ENCODE results near the gene SND1. TPM values are rescaled to one million over a fixed set of nuclear protein-coding genes. Genes with fewer than 3 reads are reported as not detected.

SND1 gene
- polyA plus RNA-seq, 5 donors, result 117 to 170 (median 151) TPM

- DNase-seq, result no peak
These were observed 211.1 kb downstream of the SND1 start for GRCh38 chr7:127863082-127863481.

GRCh38 chr7:127865466-127865865 is 213.5 kb downstream of the SND1 start:
- DNase-seq, result no peak

GRCh38 chr7:127870231-127870907 is 218.4 kb downstream of the SND1 start:
- DNase-seq, result no peak

- DNase-seq, result no peak
These were observed 219.2 kb downstream of the SND1 start for GRCh38 chr7:127871226-127871625.

- DNase-seq, result no peak
These were observed 220.1 kb downstream of the SND1 start for GRCh38 chr7:127872122-127872521.

- DNase-seq, result no peak
These were observed 221.2 kb downstream of the SND1 start for GRCh38 chr7:127873151-127873550.

- DNase-seq, result no peak
These were observed 222.0 kb downstream of the SND1 start for GRCh38 chr7:127873715-127874636.

GRCh38 chr7:127874951-127875608 is 223.1 kb downstream of the SND1 start:
- no peak for DNase-seq

GRCh38 chr7:127876393-127876792 is 224.4 kb downstream of the SND1 start:
- no peak for DNase-seq

GRCh38 chr7:127877951-127878350 is 226.0 kb downstream of the SND1 start:
- no peak for DNase-seq

- no peak for DNase-seq
These were observed 226.8 kb downstream of the SND1 start for GRCh38 chr7:127878791-127879190.

GRCh38 chr7:127879436-127879835 is 227.4 kb downstream of the SND1 start:
- DNase-seq, result no peak

GRCh38 chr7:127879942-127880341 is 227.9 kb downstream of the SND1 start:
- DNase-seq, result no peak

GRCh38 chr7:127880454-127880853 is 228.5 kb downstream of the SND1 start:
- DNase-seq, result no peak

GRCh38 chr7:127881564-127881963 is 229.6 kb downstream of the SND1 start:
- no peak for DNase-seq

- DNase-seq, result no peak
These were observed 230.4 kb downstream of the SND1 start for GRCh38 chr7:127882313-127882920.

GRCh38 chr7:127884066-127884559 is 232.1 kb downstream of the SND1 start:
- DNase-seq, result no peak

GRCh38 chr7:127885222-127885772 is 233.3 kb downstream of the SND1 start:
- no peak for DNase-seq

GRCh38 chr7:127885843-127886242 is 233.8 kb downstream of the SND1 start:
- no peak for DNase-seq

GRCh38 chr7:127886248-127886647 is 234.3 kb downstream of the SND1 start:
- no peak for DNase-seq

GRCh38 chr7:127887096-127887495 is 235.1 kb downstream of the SND1 start:
- no peak for DNase-seq

GRCh38 chr7:127887631-127888030 is 235.6 kb downstream of the SND1 start:
- no peak for DNase-seq
